GM23338 (cell line): Measurements from ENCODE around the gene TMEM221. TPM values are rescaled to one million over a fixed set of nuclear protein-coding genes. Genes with fewer than 3 reads are reported as not detected.

ENCODE experiments used
- ATAC-seq: fragments of 200-7000 bp; cut with Tn5 transposase; 3 replicates; pipeline ENCODE4 v1.9.1; 2020
- DNase-seq: peaks from one replicate; pipeline ENCODE4 v3.0.0-alpha.2; 2015; ENCODE audit warnings: low spot score
- H2AFZ ChIP-seq: fragments of 200-600 bp; sonication (generic); 2 replicates; pipeline ENCODE4 v1.8.0; 2016; ENCODE audit warnings: antibody characterized with exemption, mild to moderate bottlenecking, moderate library complexity
- H3F3A ChIP-seq: fragments of 200-600 bp; sonication (generic); replicated peaks from 2 replicates; pipeline ENCODE4 v1.8.0; 2017; ENCODE audit warnings: antibody characterized with exemption, mixed run types, low read depth
- H3K27ac ChIP-seq: fragments of 200-600 bp; sonication (generic); 2 replicates; pipeline ENCODE4 v1.6.1; 2016; ENCODE audit warnings: low read depth
- H3K27me3 ChIP-seq: fragments of 200-600 bp; sonication (generic); 2 replicates; pipeline ENCODE4 v1.8.0; 2016; ENCODE audit warnings: mild to moderate bottlenecking, mixed run types, moderate library complexity; ENCODE audit not compliant: insufficient read depth
- H3K36me3 ChIP-seq: fragments of 200-600 bp; sonication (generic); 2 replicates; pipeline ENCODE4 v1.8.0; 2016; ENCODE audit warnings: mild to moderate bottlenecking; ENCODE audit not compliant: insufficient read depth
- H3K4me1 ChIP-seq: fragments of 200-600 bp; sonication (generic); 2 replicates; pipeline ENCODE4 v1.8.0; 2016; ENCODE audit warnings: mild to moderate bottlenecking, moderate library complexity; ENCODE audit not compliant: insufficient read depth
- H3K4me2 ChIP-seq: fragments of 200-600 bp; sonication (generic); 2 replicates; pipeline ENCODE4 v1.7.1; 2017; ENCODE audit warnings: mixed run types
- H3K4me3 ChIP-seq: fragments of 200-600 bp; sonication (generic); 2 replicates; pipeline ENCODE4 v1.6.1; 2016; ENCODE audit warnings: mixed run types
- H3K79me2 ChIP-seq: fragments of 200-600 bp; sonication (generic); replicated peaks from 2 replicates; pipeline ENCODE4 v1.8.0; 2017; ENCODE audit warnings: mild to moderate bottlenecking; ENCODE audit not compliant: insufficient read depth
- H3K9me2 ChIP-seq: fragments of 200-600 bp; sonication (generic); 2 replicates; pipeline ENCODE4 v1.8.0; 2017; ENCODE audit not compliant: insufficient read depth
- H4K20me1 ChIP-seq: fragments of 200-600 bp; sonication (generic); replicated peaks from 2 replicates; pipeline ENCODE4 v1.8.0; 2017; ENCODE audit warnings: mild to moderate bottlenecking; ENCODE audit not compliant: insufficient read depth
- H3K27ac Mint-ChIP-seq: 2 replicates; pipeline ENCODE4 v1.8.0; 2020; ENCODE audit warnings: inconsistent platforms, mild to moderate bottlenecking, moderate library complexity, mixed read lengths
- H3K27me3 Mint-ChIP-seq: 3 replicates; pipeline ENCODE4 v1.8.0; 2022; ENCODE audit warnings: low read depth, mild to moderate bottlenecking, moderate library complexity, mixed read lengths, inconsistent platforms; ENCODE audit not compliant: insufficient read depth, poor library complexity
- H3K36me3 Mint-ChIP-seq: 3 replicates; pipeline ENCODE4 v1.8.0; 2021; ENCODE audit warnings: low read depth, mild to moderate bottlenecking, inconsistent platforms, moderate library complexity, mixed read lengths
- H3K4me1 Mint-ChIP-seq: 3 replicates; pipeline ENCODE4 v1.8.0; 2020; ENCODE audit warnings: mild to moderate bottlenecking, inconsistent platforms, mixed read lengths
- H3K4me3 Mint-ChIP-seq: 3 replicates; pipeline ENCODE4 v1.8.0; 2021; ENCODE audit warnings: moderate library complexity, mild to moderate bottlenecking, inconsistent platforms, mixed read lengths
- H3K9me3 Mint-ChIP-seq: 3 replicates; pipeline ENCODE4 v1.8.0; 2020; ENCODE audit warnings: moderate library complexity, mild to moderate bottlenecking, inconsistent platforms, mixed read lengths
- EZH2 ChIP-seq: fragments of 200-600 bp; sonication (generic); IDR thresholded peaks from one replicate; pipeline ENCODE4 v1.8.0; 2017; ENCODE audit warnings: antibody characterized with exemption, mild to moderate bottlenecking, low read depth; ENCODE audit not compliant: unreplicated experiment
- JUNB ChIP-seq: IDR thresholded peaks from one replicate; pipeline ENCODE4 v1.6.1; 2016; ENCODE audit warnings: antibody characterized with exemption; ENCODE audit not compliant: unreplicated experiment
- POLR2AphosphoS5 ChIP-seq: IDR thresholded peaks from 2 replicates; pipeline ENCODE4 v1.6.1; 2016; ENCODE audit warnings: antibody characterized with exemption, low read depth
- REST ChIP-seq: IDR thresholded peaks from one replicate; pipeline ENCODE4 v1.6.1; 2018; ENCODE audit warnings: antibody characterized with exemption; ENCODE audit not compliant: unreplicated experiment
- polyA plus RNA-seq: library from polyadenylated mRNA; unstranded; fragments of >200 nt; fragmentation: Nextera tagmentation; extraction: Ambion mirVana; gene quantifications from 2 replicates; pipeline ENCODE4 v1.2.1, GENCODE V29; 2016
- total RNA-seq: library from RNA; depleted of rRNA; stranded (reverse); fragments of >200 nt; shearing (Covaris generic); gene quantifications from 2 replicates; pipeline ENCODE4 v1.2.3, GENCODE V29; 2014
- TF ChIP-seq, protein P1 (sequence below), 2 experiments: fragments of 200-600 bp in 1 of 2; sonication (generic) in 1 of 2; conservative IDR thresholded peaks; 2 replicates each; pipeline versions ENCODE4 v1.5.1 to v1.6.1; 2016 to 2017; ENCODE audit warnings: antibody characterized with exemption in 2 of 2, low read depth in 2 of 2, mild to moderate bottlenecking in 2 of 2, moderate library complexity in 1 of 2

TMEM221 gene
- total and polyA plus RNA-seq, 2 experiments from 2014 or later = 0.40 to 0.90 TPM

DNA sequence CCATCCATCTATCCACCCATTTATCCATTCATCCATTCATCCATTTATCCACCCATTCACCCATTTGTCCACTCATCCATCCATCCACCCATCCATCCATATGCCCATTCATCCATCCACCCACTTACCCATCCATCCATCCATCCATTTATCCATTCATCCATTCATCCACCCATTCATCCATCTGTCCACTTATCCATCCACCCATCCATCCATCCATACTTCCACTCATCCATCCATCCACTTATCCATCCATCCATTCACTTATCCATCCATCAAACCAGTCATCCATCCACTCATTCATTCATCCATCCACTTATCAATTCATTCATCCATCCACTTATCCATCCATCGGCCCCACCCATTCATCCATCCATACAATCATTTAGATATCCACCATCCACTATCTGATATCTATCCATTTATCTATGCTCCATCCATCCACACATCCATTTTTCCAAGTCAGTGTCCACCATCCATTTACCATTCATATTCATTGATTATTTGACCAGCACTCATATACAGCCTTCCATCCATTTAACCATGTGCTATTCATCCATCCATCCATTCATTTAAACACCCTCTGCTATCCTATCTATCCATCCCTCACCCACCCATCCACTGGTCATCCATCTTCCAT lies 2.8 kb downstream of the TMEM221 start (continued):
- TF ChIP-seq EZH2 (no peak), REST (no peak), POLR2AphosphoS5 (no peak), JUNB (no peak)
- TF ChIP-seq, protein P1, sequence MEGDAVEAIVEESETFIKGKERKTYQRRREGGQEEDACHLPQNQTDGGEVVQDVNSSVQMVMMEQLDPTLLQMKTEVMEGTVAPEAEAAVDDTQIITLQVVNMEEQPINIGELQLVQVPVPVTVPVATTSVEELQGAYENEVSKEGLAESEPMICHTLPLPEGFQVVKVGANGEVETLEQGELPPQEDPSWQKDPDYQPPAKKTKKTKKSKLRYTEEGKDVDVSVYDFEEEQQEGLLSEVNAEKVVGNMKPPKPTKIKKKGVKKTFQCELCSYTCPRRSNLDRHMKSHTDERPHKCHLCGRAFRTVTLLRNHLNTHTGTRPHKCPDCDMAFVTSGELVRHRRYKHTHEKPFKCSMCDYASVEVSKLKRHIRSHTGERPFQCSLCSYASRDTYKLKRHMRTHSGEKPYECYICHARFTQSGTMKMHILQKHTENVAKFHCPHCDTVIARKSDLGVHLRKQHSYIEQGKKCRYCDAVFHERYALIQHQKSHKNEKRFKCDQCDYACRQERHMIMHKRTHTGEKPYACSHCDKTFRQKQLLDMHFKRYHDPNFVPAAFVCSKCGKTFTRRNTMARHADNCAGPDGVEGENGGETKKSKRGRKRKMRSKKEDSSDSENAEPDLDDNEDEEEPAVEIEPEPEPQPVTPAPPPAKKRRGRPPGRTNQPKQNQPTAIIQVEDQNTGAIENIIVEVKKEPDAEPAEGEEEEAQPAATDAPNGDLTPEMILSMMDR (conservative IDR thresholded peaks at IDR 0.05; ENCODE audit: low read depth in 2 of 2) = no peak

- H3K4me1 Mint-ChIP-seq = no peaks in the 10 kb centered on the region
- H3K4me1 ChIP-seq = no peaks in the 10 kb centered on the region
- peaks cover 6% of the 10 kb centered on the region; the same call in 2 of the 3 replicates for H3K9me3 Mint-ChIP-seq
Observed at GRCh38 chr19:17441241-17442021, 7.0 kb downstream of the TMEM221 start.

More at GRCh38 chr19:17441241-17442021, 7.0 kb downstream of the TMEM221 start:
- peaks cover 9% of the 10 kb centered on the region for H3K27me3 ChIP-seq
- no peak overlapping the region for H3K4me2 ChIP-seq
- H3F3A ChIP-seq = no peaks in the 10 kb centered on the region
- Mint-ChIP-seq H3K27me3 (peaks cover 9% of the 10 kb centered on the region), H3K4me3 (no peak overlapping the region), H3K27ac (no peak overlapping the region), H3K36me3 (no peaks in the 10 kb centered on the region)
- TF ChIP-seq POLR2AphosphoS5 = no peak
- TF ChIP-seq, protein P1 (conservative IDR thresholded peaks at IDR 0.05; ENCODE audit: low read depth in 2 of 2) = peak; percentile 68 to 91
- H3K27ac ChIP-seq = no peak overlapping the region
- H3K4me3 ChIP-seq = no peak overlapping the region
- ATAC-seq = peak; percentile 91
- no peak overlapping the region for H2AFZ ChIP-seq
- DNase-seq = peak; percentile 75
- no peaks in the 10 kb centered on the region for H3K36me3 ChIP-seq
- no peaks in the 10 kb centered on the region for H3K9me2 ChIP-seq
- H4K20me1 ChIP-seq = no peaks in the 10 kb centered on the region
- no peaks in the 10 kb centered on the region for H3K79me2 ChIP-seq
